GM19238 (cell line): ENCODE measurements around the gene SPACDR.

ENCODE experiments used
- DNase-seq: peaks from one replicate; pipeline ENCODE4 v3.0.0; 2011; ENCODE audit warnings: low spot score; ENCODE audit not compliant: insufficient read length

The SPACDR gene

DNA sequence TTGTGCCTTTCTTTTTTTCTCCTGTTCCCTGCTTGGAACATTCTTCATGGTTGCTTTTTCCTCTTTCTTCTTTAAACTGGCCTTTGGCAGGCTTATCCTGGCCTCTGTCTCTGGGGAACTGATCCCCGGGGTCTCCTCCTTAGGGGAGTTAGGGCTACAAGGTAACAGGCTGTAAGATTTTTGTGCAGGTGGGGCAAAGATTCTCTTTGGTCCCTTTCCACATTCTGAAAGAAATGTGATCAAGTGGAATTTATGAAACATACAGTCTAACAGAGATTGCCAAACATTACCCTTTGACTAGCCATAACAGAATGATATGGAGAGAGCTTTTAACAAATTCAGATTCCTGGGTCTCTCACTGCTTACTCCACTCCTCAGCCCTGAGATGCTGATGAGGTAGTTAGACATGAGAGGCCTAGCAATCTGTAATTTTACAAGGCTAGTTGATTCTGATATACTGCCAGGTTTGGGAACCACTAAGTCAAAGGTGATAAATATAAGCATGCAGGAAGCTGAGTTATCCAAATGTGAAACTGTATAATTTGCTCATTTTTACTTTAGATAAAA lies 44.3 kb downstream of the SPACDR start:
- no peak for DNase-seq

DNA sequence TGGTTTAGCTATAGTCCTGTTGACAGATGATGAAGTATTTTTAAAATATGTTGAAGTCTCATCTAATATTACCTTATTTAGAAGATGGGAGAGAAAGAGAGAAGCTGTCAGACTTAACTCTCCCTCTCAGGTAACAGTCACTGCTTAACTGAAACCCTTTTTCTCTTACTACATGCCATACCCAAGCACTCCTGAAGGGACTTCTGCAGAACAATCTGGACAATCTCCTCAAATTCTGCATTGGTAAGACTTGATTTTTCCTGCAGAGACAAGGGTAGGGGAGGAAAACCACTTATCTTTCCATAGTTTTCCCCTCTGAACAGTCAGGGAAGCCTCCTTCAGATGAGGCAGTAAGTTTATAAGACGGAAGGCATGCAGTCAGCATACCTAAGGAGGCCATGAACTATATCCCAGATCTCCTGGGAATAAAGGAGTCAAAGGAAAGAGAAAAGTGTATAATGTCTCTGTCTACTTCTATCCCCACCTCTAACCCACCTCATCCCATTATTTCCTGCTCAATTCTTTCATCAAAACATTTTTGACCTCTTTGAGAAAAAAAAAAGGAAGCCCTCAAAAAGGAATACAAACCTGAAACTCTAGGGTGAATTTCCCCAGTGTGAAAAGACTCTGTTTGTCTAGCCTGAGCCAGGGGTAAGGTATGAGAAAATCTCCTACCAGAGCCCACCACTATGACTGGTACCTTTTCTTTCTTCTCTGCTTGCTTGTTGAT lies 45.0 kb downstream of the SPACDR start:
- DNase-seq: no peak

DNA sequence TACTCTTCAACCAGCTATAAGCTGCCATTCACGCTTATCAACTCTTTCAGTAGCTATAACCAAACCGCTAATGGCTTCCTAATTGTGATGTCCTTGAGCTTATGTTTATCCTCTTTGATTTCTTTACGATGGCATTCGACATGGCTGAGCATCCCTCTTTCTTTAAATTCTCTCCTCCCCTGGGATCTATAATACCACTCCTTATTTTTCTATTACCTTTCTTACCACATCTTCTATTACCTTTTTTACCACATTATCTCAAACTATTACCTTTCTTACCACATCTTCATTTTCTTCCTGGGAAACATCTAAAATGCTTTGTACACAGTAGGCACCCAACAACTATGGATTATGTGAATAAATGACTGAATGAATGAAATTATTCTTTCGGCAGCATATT lies 48.6 kb downstream of the SPACDR start:
- no peak for DNase-seq

DNA sequence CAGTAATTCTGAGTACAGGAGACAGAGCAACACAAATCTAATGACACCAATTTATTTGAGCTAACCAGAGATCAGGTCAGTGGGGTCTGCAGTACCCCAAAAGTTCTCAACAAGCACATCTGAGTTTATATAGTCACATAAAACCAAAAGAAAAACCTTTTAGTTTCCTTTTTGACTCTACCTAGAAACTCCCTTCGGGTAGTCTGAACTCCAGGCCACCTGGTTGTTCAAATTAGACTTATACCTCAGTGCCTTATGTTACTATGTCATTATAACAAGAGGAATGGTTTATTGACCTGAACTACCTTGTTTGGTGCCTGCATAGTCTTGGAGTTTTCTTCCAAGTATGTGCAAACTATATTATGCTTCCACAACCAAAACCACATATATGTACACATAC lies 50.2 kb downstream of the SPACDR start:
- DNase-seq: no peak

DNA sequence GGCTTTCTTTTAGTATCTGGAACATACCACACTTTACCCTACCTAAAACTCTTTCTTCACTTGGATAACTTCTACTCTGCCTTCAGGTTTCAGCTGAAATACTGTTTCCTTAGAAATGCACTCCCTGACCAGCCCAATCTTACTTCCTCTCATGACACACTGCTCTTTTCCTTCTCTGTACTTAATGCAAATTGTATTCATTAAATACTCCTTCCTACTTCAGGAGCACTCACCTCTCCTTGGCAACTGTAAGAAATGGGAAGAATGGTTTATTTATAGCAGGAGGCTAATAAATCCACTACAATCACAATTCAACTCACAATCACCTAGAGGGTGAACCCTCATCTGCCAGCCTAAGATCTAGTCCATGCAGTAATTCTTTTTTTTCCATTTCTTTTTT lies 50.7 kb downstream of the SPACDR start:
- no peak for DNase-seq

DNA sequence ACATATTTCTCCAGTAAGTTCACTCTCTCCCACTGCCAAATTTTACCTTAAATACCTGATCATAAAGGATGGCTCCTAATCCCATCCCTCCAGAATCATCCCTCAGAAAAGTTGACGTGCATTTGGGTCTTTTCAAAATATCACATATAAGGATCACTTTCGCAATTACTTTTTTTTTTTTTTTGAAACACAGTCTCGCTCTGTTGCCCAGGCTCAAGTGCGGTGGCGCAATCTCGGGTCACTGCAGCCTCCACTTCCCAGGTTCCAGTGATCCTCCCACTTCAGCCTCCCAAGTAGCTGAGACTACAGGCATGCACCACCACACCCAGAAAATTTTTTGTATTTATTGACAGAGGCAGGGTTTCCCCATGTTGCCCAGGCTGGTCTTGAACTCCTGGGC lies 53.0 kb downstream of the SPACDR start:
- no peak for DNase-seq

DNA sequence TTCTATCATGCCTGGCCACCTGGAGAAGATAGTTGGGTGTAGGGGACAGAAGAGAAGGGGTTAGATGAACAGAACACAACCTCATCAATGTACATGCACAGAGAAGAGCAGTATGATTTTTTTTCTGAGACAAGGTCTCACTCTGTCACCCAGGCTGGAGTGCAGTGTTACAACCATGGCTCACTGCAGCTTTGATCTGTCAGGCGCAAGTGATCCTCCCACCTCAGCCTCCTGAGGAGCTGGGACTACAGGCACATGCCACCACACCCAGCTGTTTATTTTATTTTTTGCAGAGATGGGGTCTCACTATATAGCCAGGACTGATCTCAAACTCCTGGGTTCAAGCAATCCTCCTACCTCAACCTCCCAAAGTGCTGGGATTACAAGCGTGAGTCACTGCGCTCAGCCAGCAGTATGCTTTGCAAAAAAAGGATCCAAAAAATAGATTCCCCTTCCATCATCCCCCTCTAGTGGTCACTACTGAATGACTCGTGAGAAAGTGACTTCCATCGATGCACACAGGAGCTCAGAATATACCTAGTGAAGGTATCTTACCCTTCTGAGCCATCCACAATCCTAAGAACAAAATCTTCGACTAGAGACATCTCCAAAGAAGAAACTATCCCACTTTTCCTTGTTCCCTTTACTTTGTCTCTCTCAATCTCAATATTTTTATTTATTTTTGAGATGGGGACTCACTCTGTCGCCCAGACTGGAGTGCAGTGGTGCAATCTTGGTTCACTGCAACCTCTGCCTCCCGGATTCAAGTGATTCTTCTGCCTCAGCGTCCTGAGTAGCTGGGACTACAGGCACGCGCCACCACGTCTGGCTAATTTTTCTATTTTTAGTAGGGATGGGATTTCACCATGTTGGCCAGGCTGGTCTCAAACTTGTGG lies 56.5 kb downstream of the SPACDR start:
- DNase-seq: peak; percentile 53

DNA sequence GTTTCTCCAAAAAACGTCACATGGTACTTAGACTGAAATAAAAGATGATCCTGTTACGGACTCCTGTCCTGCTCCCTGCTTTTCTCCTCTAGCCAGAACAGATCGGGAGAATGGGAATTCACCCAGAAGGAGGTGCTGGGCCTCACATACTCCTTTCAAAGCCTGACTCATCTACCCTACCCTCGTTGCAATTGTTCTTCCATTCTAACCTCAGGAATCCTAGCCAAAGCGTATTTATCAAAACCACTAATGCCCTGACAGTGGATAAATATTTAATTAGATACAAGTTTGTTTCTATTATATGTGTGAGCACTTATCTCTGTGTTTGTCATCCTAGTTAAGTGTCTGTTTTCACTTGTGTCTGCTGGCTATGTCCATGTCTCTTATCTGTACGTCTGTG lies 57.3 kb downstream of the SPACDR start:
- DNase-seq: no peak
